K562 (cell line): ENCODE results near the gene FANCD2. TPM values are rescaled to one million over a fixed set of nuclear protein-coding genes. Genes with fewer than 3 reads are reported as not detected.

Experiments
- ARHGAP35 ChIP-seq: fragments of 450-650 bp; IDR thresholded peaks from 2 replicates; pipeline ENCODE4 v1.6.1; 2018; ENCODE audit not compliant: partially characterized antibody
- ARID1B ChIP-seq: fragments of 450-650 bp; IDR thresholded peaks from 2 replicates; pipeline ENCODE4 v1.6.1; 2016; ENCODE audit warnings: antibody characterized with exemption, mild to moderate bottlenecking, inconsistent platforms
- CBX3 ChIP-seq, 2 experiments: IDR thresholded peaks; 1 replicate in 1 of 2; 2 replicates in 1 of 2; pipeline ENCODE4 v1.6.1; 2012; ENCODE audit warnings: inconsistent platforms in 2 of 2, low read length in 2 of 2, borderline replicate concordance in 1 of 2, control low read depth in 1 of 2
- CHD1 ChIP-seq: fragments of 200-600 bp; sonication (generic); IDR thresholded peaks from one replicate; pipeline ENCODE4 v1.6.1; 2012; ENCODE audit warnings: mild to moderate bottlenecking, moderate library complexity, low read length, inconsistent platforms
- HIVEP1 ChIP-seq: fragments of 250-450 bp; sonication (Bioruptor Pico); IDR thresholded peaks from 2 replicates; pipeline ENCODE4 v1.4.0; 2020; ENCODE audit warnings: mild to moderate bottlenecking
- ILF3 ChIP-seq: fragments of 450-650 bp; IDR thresholded peaks from 2 replicates; pipeline ENCODE4 v1.6.1; 2018; ENCODE audit warnings: antibody characterized with exemption, mild to moderate bottlenecking, moderate library complexity, borderline replicate concordance
- LARP7 ChIP-seq: fragments of 450-650 bp; IDR thresholded peaks from 2 replicates; pipeline ENCODE4 v1.6.1; 2016
- MAFG ChIP-seq: fragments of 450-650 bp; conservative IDR thresholded peaks from 2 replicates; pipeline ENCODE4 v1.6.1; 2016; ENCODE audit warnings: missing genetic modification characterization, missing compliant biosample characterization
- MEF2D ChIP-seq: conservative IDR thresholded peaks from 2 replicates; pipeline ENCODE4 v1.6.1; 2016; ENCODE audit warnings: low read depth, missing genetic modification characterization, missing compliant biosample characterization
- MEIS2 ChIP-seq: fragments of 450-650 bp; IDR thresholded peaks from 2 replicates; pipeline ENCODE4 v1.6.1; 2014; ENCODE audit warnings: mild to moderate bottlenecking; ENCODE audit not compliant: partially characterized antibody
- NKRF ChIP-seq: fragments of 450-650 bp; IDR thresholded peaks from 2 replicates; pipeline ENCODE4 v1.6.1; 2016; ENCODE audit warnings: borderline replicate concordance
- NR1H2 ChIP-seq: sonication (generic); formaldehyde crosslinking; IDR thresholded peaks from 2 replicates; pipeline ENCODE4 v1.4.0; 2020; ENCODE audit warnings: mild to moderate bottlenecking, missing genetic modification reagents
- RBFOX2 ChIP-seq: fragments of 200-400 bp; formaldehyde crosslinking; IDR thresholded peaks from 2 replicates; pipeline ENCODE4 v1.6.1; 2017; ENCODE audit warnings: low read depth, mild to moderate bottlenecking, low read length, moderate library complexity
- THRA ChIP-seq: fragments of 450-650 bp; IDR thresholded peaks from 2 replicates; pipeline ENCODE4 v1.6.1; 2017; ENCODE audit warnings: mild to moderate bottlenecking, moderate library complexity
- ZKSCAN1 ChIP-seq: fragments of 150-350 bp; IDR thresholded peaks from 2 replicates; pipeline ENCODE4 v1.6.1; 2016; ENCODE audit warnings: low read depth, low read length
- ZNF217 ChIP-seq: sonication (generic); formaldehyde crosslinking; IDR thresholded peaks from 2 replicates; pipeline ENCODE4 v1.8.0; 2022; ENCODE audit warnings: mild to moderate bottlenecking, missing genetic modification reagents
- polyA plus RNA-seq, 8 experiments: library from polyadenylated mRNA; depleted of rRNA in 4 of 8; stranded (reverse) in 5 of 8; unstranded in 3 of 8; fragments of >200 nt; fragmentation: Nextera tagmentation in 2 of 8; fragmentation: Illumina TruSeq in 1 of 8; extraction: Ambion mirVana in 2 of 8; extraction: Trizol in 1 of 8; gene quantifications; 2 replicates each; pipeline versions ENCODE4 v1.2.1 to v1.2.3, GENCODE V29; 2011 to 2014; ENCODE audit warnings: inconsistent platforms in 1 of 8, missing spikeins in 1 of 8
- total RNA-seq, 7 experiments: library from RNA; depleted of rRNA in 6 of 7; stranded (reverse); fragments of >200 nt in 6 of 7; fragmentation: Illumina TruSeq in 2 of 7; extraction: Trizol in 2 of 7; gene quantifications; 2 replicates each; pipeline versions ENCODE4 v1.2.1 to v1.2.3, GENCODE V29; 2011 to 2021; ENCODE audit warnings: low replicate concordance in 1 of 7
- TF ChIP-seq, protein P1 (sequence below): sonication (generic); formaldehyde crosslinking; IDR thresholded peaks from 2 replicates; pipeline ENCODE4 v1.8.1; 2022; ENCODE audit warnings: missing genetic modification reagents
- TF ChIP-seq, protein P2 (sequence below): sonication (generic); formaldehyde crosslinking; IDR thresholded peaks from 2 replicates; pipeline ENCODE4 v1.8.0; 2022; ENCODE audit warnings: mild to moderate bottlenecking, missing genetic modification reagents

FANCD2 gene
- total and polyA plus RNA-seq, 9 of the 15 experiments (the other 6 are each of a cell fraction or from before 2014, with no cell fraction given): 59.4 to 137 (median 96.1) TPM

- TF ChIP-seq THRA (no peak), RBFOX2 (peak; percentile 98), ARID1B (peak; percentile 37; the same call in 1 of the 2 replicates), CHD1 (no peak), MEIS2 (peak; percentile 96), ZNF217 (CRISPR knock-in tag) (no peak), ZKSCAN1 (peak; percentile 75), NR1H2 (CRISPR knock-in tag) (no peak), ARHGAP35 (no peak), MEF2D (tag) (no peak), HIVEP1 (CRISPR knock-in tag) (0 out of 2 replicates have a peak, but pooled peaks have one; percentile 22), LARP7 (no peak), ILF3 (no peak), CBX3 (IDR thresholded peaks at IDR 0.05; ENCODE audit: borderline replicate concordance in 1 of 2, low read length in 2 of 2) (peak in 1 of 2 experiments; percentile 75; a peak in 1 of 3 replicates), MAFG (tag) (no peak), NKRF (peak; percentile 48; the same call in 1 of the 2 replicates)
- TF ChIP-seq, protein P1, sequence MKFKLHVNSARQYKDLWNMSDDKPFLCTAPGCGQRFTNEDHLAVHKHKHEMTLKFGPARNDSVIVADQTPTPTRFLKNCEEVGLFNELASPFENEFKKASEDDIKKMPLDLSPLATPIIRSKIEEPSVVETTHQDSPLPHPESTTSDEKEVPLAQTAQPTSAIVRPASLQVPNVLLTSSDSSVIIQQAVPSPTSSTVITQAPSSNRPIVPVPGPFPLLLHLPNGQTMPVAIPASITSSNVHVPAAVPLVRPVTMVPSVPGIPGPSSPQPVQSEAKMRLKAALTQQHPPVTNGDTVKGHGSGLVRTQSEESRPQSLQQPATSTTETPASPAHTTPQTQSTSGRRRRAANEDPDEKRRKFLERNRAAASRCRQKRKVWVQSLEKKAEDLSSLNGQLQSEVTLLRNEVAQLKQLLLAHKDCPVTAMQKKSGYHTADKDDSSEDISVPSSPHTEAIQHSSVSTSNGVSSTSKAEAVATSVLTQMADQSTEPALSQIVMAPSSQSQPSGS (CRISPR knock-in tag): no peak
- TF ChIP-seq, protein P2, sequence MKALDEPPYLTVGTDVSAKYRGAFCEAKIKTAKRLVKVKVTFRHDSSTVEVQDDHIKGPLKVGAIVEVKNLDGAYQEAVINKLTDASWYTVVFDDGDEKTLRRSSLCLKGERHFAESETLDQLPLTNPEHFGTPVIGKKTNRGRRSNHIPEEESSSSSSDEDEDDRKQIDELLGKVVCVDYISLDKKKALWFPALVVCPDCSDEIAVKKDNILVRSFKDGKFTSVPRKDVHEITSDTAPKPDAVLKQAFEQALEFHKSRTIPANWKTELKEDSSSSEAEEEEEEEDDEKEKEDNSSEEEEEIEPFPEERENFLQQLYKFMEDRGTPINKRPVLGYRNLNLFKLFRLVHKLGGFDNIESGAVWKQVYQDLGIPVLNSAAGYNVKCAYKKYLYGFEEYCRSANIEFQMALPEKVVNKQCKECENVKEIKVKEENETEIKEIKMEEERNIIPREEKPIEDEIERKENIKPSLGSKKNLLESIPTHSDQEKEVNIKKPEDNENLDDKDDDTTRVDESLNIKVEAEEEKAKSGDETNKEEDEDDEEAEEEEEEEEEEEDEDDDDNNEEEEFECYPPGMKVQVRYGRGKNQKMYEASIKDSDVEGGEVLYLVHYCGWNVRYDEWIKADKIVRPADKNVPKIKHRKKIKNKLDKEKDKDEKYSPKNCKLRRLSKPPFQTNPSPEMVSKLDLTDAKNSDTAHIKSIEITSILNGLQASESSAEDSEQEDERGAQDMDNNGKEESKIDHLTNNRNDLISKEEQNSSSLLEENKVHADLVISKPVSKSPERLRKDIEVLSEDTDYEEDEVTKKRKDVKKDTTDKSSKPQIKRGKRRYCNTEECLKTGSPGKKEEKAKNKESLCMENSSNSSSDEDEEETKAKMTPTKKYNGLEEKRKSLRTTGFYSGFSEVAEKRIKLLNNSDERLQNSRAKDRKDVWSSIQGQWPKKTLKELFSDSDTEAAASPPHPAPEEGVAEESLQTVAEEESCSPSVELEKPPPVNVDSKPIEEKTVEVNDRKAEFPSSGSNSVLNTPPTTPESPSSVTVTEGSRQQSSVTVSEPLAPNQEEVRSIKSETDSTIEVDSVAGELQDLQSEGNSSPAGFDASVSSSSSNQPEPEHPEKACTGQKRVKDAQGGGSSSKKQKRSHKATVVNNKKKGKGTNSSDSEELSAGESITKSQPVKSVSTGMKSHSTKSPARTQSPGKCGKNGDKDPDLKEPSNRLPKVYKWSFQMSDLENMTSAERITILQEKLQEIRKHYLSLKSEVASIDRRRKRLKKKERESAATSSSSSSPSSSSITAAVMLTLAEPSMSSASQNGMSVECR (CRISPR knock-in tag): peak; percentile 70
Observed at GRCh38 chr3:10115326-10116137, 89.3 kb downstream of the FANCD2 start, which contains the start of gene BRK1 (continued).
